Coronary artery (tissue), 2 donors: ENCODE results near the gene NARF.

ENCODE experiments used
- DNase-seq: peaks from one replicate; pipeline ENCODE4 v3.0.0-alpha.2; 2017; ENCODE audit warnings: low spot score
- H3K27ac ChIP-seq, 2 donors: fragments of 200-600 bp; sonication (generic); one replicate each; pipeline ENCODE4 v1.5.1; 2016 to 2019
- H3K4me3 ChIP-seq: fragments of 200-600 bp; sonication (generic); 2 replicates; pipeline ENCODE4 v1.5.1; 2016; ENCODE audit warnings: mild to moderate bottlenecking, moderate library complexity
- CTCF ChIP-seq: fragments of 200-600 bp; sonication (generic); IDR thresholded peaks from one replicate; pipeline ENCODE4 v1.5.1; 2019; ENCODE audit warnings: antibody characterized with exemption

The NARF gene

GRCh38 chr17:82443465-82444283, 14.9 kb upstream of the NARF start:
- H3K4me3 ChIP-seq: no peak overlapping the region
- H3K27ac ChIP-seq: no peak overlapping the region
- TF ChIP-seq CTCF: no peak
- no peak for DNase-seq

- no peak for TF ChIP-seq CTCF
- Histone ChIP-seq H3K27ac (peak overlapping the region in 1 of 2 donors; percentile 51), H3K4me3 (no peak overlapping the region)
- no peak for DNase-seq
These were observed 14.2 kb upstream of the NARF start for GRCh38 chr17:82444284-82444893.

- DNase-seq: no peak
- Histone ChIP-seq H3K4me3 (no peak overlapping the region), H3K27ac (peak overlapping the region in 1 of 2 donors; percentile 51)
- no peak for TF ChIP-seq CTCF
These were observed 13.5 kb upstream of the NARF start for GRCh38 chr17:82444941-82445521.

- DNase-seq: no peak
- Histone ChIP-seq H3K4me3 (no peak overlapping the region), H3K27ac (peak overlapping the region in 1 of 2 donors; percentile 51)
- TF ChIP-seq CTCF: no peak
These were observed 13.0 kb upstream of the NARF start for GRCh38 chr17:82445542-82445941.

GRCh38 chr17:82446124-82446523, 12.4 kb upstream of the NARF start:
- no peak for DNase-seq
- no peak for TF ChIP-seq CTCF
- Histone ChIP-seq H3K27ac (no peak overlapping the region), H3K4me3 (no peak overlapping the region)

GRCh38 chr17:82446649-82447048, 11.9 kb upstream of the NARF start:
- Histone ChIP-seq H3K4me3 (no peak overlapping the region), H3K27ac (peak overlapping the region in 1 of 2 donors; percentile 4)
- no peak for TF ChIP-seq CTCF
- DNase-seq: no peak

- H3K27ac ChIP-seq: no peak overlapping the region
- H3K4me3 ChIP-seq: no peak overlapping the region
- no peak for DNase-seq
- no peak for TF ChIP-seq CTCF
These were observed 10.7 kb upstream of the NARF start for GRCh38 chr17:82447876-82448275.
